GM18858 (cell line): Measurements from ENCODE around the gene OGFR.
A peak's percentile ranks its signal among the peaks of the same experiment; 100 is the strongest.
"Not testable (repeated sequence)": the region's sequence is repeated elsewhere in the genome, so short reads cannot be mapped to it uniquely, and the experiment has no call there.

Experiments used
- ATAC-seq: cut with Tn5 transposase; IDR thresholded peaks from one replicate; pipeline ENCODE4 v1.9.1; 2021; ENCODE audit not compliant: unreplicated experiment

OGFR gene

GRCh38 chr20:62836967-62837490, 32.4 kb downstream of the OGFR start:
- no peak for ATAC-seq

GRCh38 chr20:62837790-62838127, 33.1 kb downstream of the OGFR start:
- ATAC-seq: no peak

- peak; percentile 62 for ATAC-seq
Measured at GRCh38 chr20:62838128-62838891, 33.7 kb downstream of the OGFR start.

GRCh38 chr20:62839261-62839660, 34.6 kb downstream of the OGFR start:
- no peak for ATAC-seq

DNA sequence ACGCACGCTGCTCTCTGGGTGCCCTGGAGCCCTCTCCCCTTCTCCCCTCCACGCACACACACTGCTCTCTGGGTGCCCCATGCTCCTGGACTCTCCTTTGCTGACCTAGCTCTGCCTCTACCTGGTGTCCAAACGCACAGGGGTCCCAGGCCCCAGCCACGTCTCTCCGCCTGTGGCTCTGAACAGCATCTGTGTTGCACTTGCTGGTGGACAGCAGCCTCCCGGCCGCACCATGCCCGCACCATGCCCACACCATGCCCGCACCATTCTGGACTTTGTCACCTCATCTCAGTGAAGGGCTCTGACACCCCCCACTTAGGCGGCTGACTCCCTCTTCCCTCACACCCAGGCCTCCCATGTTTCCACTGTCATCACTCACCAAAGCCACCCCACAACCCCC, 35.2 kb downstream of the OGFR start:
- no peak for ATAC-seq

GRCh38 chr20:62840244-62841197, 35.9 kb downstream of the OGFR start:
- no peak for ATAC-seq

DNA sequence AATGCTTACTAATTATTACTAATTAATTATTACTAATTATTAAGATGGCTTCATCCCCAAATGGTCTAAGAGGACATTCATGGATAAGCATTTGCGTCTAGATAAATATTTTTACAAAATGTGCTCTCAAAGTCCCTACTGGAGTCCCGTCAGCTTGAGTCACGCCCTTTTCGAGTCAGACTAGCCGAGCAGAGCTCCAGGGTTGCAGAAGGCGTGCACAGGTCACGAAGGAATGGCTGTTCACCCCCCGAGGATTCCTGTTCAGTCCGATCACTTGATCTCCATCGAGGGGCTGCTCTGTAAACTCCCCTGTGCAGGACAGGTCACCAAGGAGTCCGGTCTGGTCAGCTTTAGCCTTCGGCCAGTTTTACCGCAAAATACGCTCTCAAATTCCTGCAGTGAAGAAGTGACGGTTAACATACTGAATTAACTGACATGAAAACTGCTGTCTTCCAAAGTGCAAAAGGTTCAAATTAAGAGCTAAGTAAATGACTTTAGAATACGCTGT, 37.1 kb downstream of the OGFR start:
- no peak for ATAC-seq

- no peak for ATAC-seq
Measured at GRCh38 chr20:62843656-62844055, 39.0 kb downstream of the OGFR start.

DNA sequence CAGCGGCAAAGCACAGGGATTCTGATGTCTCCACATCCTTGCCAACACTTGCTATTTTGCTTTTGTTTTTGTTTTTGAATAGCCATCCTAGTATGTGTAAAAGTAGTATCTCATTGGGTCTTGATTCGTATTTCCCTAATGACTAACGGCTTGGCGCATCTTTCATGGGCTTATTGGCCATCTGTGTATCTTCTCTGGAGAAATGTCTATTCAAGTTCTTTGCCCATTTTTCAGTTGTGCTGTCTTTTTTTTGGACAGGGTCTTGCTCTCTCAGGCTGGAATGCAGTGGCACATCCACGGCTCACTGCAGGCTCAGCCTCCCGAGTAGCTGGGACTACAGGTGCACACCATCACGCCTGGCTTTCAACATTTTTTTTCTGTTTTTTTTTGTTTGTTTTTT, 39.5 kb downstream of the OGFR start:
- ATAC-seq: no peak

- no peak for ATAC-seq
Measured at GRCh38 chr20:62845416-62846160, 41.0 kb downstream of the OGFR start.

- ATAC-seq: no peak
Measured at GRCh38 chr20:62846166-62846890, 41.7 kb downstream of the OGFR start.

DNA sequence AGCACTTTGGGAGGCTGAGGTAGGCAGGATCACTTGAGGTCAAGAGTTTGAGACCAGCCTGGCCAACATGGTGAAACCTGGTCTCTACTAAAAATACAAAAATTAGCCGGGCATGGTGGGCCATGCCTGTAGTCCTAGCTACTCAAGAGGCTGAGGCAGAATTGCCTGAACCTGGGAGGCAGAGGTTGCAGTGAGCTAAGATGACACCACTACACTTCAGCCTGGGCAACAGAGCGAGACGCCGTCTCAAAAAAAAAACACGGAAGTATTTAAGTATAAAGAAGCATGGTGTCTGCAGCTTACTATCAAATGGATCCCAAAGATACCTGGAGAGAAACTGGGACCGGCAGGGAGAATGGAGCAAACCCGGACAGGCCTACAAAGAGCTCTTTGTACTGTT, 44.3 kb downstream of the OGFR start:
- ATAC-seq: not testable (repeated sequence)

DNA sequence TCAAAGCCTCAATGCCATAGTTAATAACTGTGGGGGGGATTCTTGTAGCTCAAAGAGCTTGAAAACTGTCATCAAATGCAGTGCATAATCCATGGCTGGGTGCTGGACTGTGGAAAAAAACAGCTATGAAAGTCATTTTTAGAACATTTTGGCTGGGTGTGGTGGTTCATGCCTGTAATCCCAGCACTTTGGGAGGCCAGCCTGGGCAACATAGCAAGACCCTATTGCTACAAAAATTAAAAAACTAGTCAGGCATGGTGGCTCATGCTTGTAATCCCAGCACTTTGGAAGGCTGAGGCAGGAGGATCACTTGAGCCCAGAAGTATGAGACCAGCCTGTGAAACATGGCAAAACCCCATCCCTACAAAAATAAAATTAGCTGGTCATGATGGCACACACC, 44.8 kb downstream of the OGFR start:
- ATAC-seq: no peak

GRCh38 chr20:62850333-62850974, 45.8 kb downstream of the OGFR start:
- no peak for ATAC-seq

GRCh38 chr20:62852196-62852595, 47.6 kb downstream of the OGFR start:
- no peak for ATAC-seq

- no peak for ATAC-seq
Measured at GRCh38 chr20:62852841-62853240, 48.2 kb downstream of the OGFR start.

DNA sequence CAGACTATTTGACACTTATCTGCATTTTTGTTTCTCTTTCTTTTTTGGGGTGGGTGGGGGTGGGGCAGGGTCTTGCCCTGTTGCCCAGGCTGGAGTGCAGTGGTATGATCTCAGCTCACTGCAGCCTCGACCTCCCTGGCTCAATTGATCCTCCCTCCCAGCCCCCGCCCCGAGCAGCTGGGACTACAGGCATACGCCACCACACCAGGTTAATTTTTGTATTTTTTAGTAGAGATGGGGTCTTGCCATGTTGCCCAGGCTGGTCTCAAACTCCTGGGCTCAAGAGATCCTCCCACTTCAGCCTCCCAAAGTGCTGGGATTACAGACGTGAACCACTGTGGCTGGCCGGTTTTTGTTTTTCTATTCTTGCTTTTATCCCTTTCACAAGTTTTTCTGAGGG, 48.7 kb downstream of the OGFR start:
- not testable (repeated sequence) for ATAC-seq

- ATAC-seq: no peak
Measured at GRCh38 chr20:62854121-62854520, 49.5 kb downstream of the OGFR start.

- no peak for ATAC-seq
Measured at GRCh38 chr20:62855120-62855519, 50.5 kb downstream of the OGFR start.
